Nephron (organoid): ENCODE data around the gene TMEM63A.
"Not testable (repeated sequence)": the region's sequence is repeated elsewhere in the genome, so short reads cannot be mapped to it uniquely, and the experiment has no call there.

ENCODE experiments used
- H3K27ac Mint-ChIP-seq, 3 experiments: 2 replicates each; pipeline ENCODE4 v1.8.0; 2020; ENCODE audit warnings: mixed read lengths in 3 of 3, mild to moderate bottlenecking in 2 of 3, moderate library complexity in 1 of 3
- H3K27me3 Mint-ChIP-seq: 2 replicates; pipeline ENCODE4 v1.8.0; 2021; ENCODE audit warnings: low read depth, mild to moderate bottlenecking, moderate library complexity, mixed read lengths
- H3K36me3 Mint-ChIP-seq: 2 replicates; pipeline ENCODE4 v1.8.0; 2020; ENCODE audit warnings: low read depth, mixed read lengths
- H3K4me1 Mint-ChIP-seq: 2 replicates; pipeline ENCODE4 v1.8.0; 2020; ENCODE audit warnings: mixed read lengths
- H3K4me3 Mint-ChIP-seq, 3 experiments: 2 replicates each; pipeline ENCODE4 v1.8.0; 2020; ENCODE audit warnings: mild to moderate bottlenecking in 3 of 3, mixed read lengths in 3 of 3, moderate library complexity in 2 of 3
- H3K9me3 Mint-ChIP-seq: 2 replicates; pipeline ENCODE4 v1.8.0; 2020; ENCODE audit warnings: mixed read lengths
- CTCF ChIP-seq, 3 experiments: fragments of 200-600 bp; sonication (generic); IDR thresholded peaks; one replicate each; pipeline ENCODE4 v1.5.0; 2021; ENCODE audit warnings: antibody characterized with exemption in 3 of 3; ENCODE audit not compliant: unreplicated experiment in 3 of 3

Gene TMEM63A

GRCh38 chr1:225819346-225820192 lies 62.6 kb downstream of the TMEM63A start:
- Mint-ChIP-seq H3K27me3 (no peaks in the 10 kb centered on the region), H3K27ac (peak overlapping the region in 2 of 3 experiments; percentile 64 to 73), H3K4me1 (peaks cover 71% of the 10 kb centered on the region), H3K9me3 (no peaks in the 10 kb centered on the region), H3K36me3 (peaks cover 17% of the 10 kb centered on the region), H3K4me3 (no peak overlapping the region)
- no peak for TF ChIP-seq CTCF (IDR thresholded peaks at IDR 0.05; ENCODE audit: unreplicated experiment in 3 of 3)

GRCh38 chr1:225818229-225818628 lies 64.0 kb downstream of the TMEM63A start:
- Mint-ChIP-seq H3K27me3 (no peaks in the 10 kb centered on the region), H3K4me1 (peaks cover 70% of the 10 kb centered on the region), H3K9me3 (no peaks in the 10 kb centered on the region), H3K27ac (peak overlapping the region; percentile 94 to 99 (median 98)), H3K36me3 (peaks cover 17% of the 10 kb centered on the region), H3K4me3 (peak overlapping the region in 2 of 3 experiments; percentile 28 to 33)
- TF ChIP-seq CTCF (IDR thresholded peaks at IDR 0.05; ENCODE audit: unreplicated experiment in 3 of 3) = no peak

- no peaks in the 10 kb centered on the region for H3K27me3 Mint-ChIP-seq
- peaks cover 73% of the 10 kb centered on the region for H3K4me1 Mint-ChIP-seq
- H3K27ac Mint-ChIP-seq = peak overlapping the region; percentile 94 to 99 (median 98)
- TF ChIP-seq CTCF (IDR thresholded peaks at IDR 0.05; ENCODE audit: unreplicated experiment in 3 of 3) = no peak
- peak overlapping the region in 2 of 3 experiments; percentile 28 to 33 for H3K4me3 Mint-ChIP-seq
- H3K9me3 Mint-ChIP-seq = no peaks in the 10 kb centered on the region
- peaks cover 17% of the 10 kb centered on the region for H3K36me3 Mint-ChIP-seq
Measured at GRCh38 chr1:225817611-225818061, 64.5 kb downstream of the TMEM63A start.

GRCh38 chr1:225816643-225817538 lies 65.3 kb downstream of the TMEM63A start:
- Mint-ChIP-seq H3K36me3 (peaks cover 12% of the 10 kb centered on the region), H3K27me3 (no peaks in the 10 kb centered on the region), H3K9me3 (no peaks in the 10 kb centered on the region), H3K27ac (peak overlapping the region; percentile 94 to 99 (median 98)), H3K4me3 (peak overlapping the region; percentile 55 to 64 (median 63)), H3K4me1 (peaks cover 72% of the 10 kb centered on the region)
- TF ChIP-seq CTCF (IDR thresholded peaks at IDR 0.05; ENCODE audit: unreplicated experiment in 3 of 3) = no peak

GRCh38 chr1:225815526-225816178 lies 66.5 kb downstream of the TMEM63A start:
- Mint-ChIP-seq H3K27ac (peak overlapping the region; percentile 84 to 99 (median 93)), H3K4me3 (peak overlapping the region in 2 of 3 experiments; percentile 12 to 31), H3K4me1 (peaks cover 75% of the 10 kb centered on the region), H3K27me3 (peaks cover 2% of the 10 kb centered on the region), H3K9me3 (no peaks in the 10 kb centered on the region), H3K36me3 (peaks cover 9% of the 10 kb centered on the region)
- no peak for TF ChIP-seq CTCF (IDR thresholded peaks at IDR 0.05; ENCODE audit: unreplicated experiment in 3 of 3)

GRCh38 chr1:225815090-225815489 lies 67.1 kb downstream of the TMEM63A start:
- not testable (repeated sequence) for H3K36me3 Mint-ChIP-seq, H3K4me3 Mint-ChIP-seq, H3K9me3 Mint-ChIP-seq, H3K27me3 Mint-ChIP-seq
- peaks cover 73% of the 10 kb centered on the region for H3K4me1 Mint-ChIP-seq
- peak overlapping the region in 1 of 3 experiments; percentile 99 for H3K27ac Mint-ChIP-seq
